GM21390 (cell line): Measurements from ENCODE around the gene SIGLEC14.
A peak's percentile ranks its signal among the peaks of the same experiment; 100 is the strongest.

Source experiments
- ATAC-seq: cut with Tn5 transposase; IDR thresholded peaks from one replicate; pipeline ENCODE4 v1.9.1; 2021; ENCODE audit not compliant: unreplicated experiment

Gene SIGLEC14

DNA sequence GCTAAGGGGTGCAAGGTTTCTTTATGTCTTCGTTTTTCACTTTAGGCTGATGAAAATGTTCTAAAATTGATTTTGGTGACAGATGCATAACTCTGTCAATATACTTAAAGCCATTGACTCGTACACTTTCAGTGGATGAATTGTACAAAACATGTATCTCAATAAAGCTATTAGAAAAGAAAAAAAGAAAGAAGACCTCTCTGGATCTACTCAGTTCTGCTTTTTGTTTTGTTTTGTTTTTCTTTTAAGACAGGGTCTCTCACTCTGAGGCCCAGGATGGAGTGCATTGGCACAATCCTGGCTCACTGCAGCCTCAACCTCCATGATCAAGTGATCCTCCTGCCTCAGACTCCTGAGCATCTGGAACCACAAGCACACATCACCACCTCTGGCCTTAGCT, 19.9 kb downstream of the SIGLEC14 start:
- ATAC-seq = no peak

DNA sequence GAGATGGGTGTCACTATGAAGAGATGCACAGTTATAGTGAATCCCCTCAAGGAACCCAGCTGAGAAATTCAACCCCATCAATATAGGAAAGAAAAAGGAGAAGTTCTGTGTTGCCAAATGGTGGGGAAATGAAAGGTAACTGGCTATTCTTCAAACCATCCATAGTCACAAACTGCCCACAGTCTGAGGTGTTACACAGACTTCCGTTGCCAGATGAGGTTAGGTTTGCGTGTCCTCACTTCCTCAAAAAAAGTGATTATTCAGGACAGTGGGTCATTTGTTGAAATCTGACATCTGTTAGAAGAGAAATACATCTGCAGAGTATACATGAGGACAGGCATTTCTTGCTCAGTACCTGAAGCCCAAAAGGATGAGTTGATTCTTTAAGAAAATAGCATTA, 25.4 kb downstream of the SIGLEC14 start:
- no peak for ATAC-seq

DNA sequence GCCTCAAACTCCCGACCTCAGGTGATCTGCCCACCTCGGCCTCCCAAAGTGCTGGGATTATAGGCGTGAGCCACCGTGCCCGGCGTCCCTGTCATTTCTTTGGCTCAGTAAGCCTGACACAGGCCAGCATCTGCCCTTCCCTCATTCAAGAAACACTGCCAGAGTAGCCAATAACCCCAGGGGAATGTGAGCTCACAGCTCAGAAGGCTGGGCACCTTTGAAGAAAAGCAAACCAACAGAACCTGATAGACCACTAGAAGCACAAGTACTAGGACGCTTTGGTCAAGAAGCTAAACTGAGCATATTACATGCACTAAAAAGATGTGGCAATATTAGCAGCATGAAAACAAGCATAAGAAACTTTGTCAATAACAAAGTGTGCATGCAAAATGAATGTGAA, 30.6 kb downstream of the SIGLEC14 start:
- no peak for ATAC-seq

DNA sequence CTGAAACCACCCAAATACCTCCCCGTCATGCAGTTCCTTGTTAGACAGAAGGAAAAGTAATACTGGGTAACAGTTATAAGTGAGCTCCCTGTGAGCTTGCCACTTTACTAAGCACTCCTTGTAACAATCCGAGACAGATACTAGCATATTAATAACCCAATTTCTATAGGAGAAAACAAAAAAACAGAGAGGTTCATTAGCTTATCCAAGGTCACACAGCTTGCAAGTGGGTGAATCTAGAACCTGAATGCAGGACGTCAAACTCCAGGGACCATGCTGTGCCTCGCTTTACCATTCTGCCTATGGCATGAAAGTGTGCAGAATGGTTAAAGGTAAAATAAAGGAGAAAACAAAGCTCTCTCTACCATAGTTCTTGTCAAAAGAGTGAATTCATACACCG, 31.8 kb downstream of the SIGLEC14 start:
- ATAC-seq = no peak

DNA sequence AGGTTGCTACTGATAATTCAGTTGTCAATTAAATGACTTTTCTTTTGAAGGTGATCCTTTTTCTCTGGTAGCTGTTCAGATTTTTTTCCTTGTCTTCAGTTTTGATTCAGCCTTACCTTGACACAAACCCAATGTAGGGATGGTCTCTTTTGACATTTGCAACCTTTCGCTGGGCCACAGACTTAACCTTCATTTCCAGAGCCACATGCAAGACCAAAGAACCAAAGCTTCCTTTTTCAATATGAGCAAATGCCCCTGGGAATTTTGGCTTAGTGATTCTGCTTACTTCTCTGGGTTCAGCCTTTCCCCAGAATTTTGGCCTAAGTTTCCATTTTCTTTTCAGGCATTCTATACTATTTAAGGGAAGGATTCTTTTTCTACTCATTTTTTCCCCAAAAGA, 36.0 kb downstream of the SIGLEC14 start:
- ATAC-seq = no peak

DNA sequence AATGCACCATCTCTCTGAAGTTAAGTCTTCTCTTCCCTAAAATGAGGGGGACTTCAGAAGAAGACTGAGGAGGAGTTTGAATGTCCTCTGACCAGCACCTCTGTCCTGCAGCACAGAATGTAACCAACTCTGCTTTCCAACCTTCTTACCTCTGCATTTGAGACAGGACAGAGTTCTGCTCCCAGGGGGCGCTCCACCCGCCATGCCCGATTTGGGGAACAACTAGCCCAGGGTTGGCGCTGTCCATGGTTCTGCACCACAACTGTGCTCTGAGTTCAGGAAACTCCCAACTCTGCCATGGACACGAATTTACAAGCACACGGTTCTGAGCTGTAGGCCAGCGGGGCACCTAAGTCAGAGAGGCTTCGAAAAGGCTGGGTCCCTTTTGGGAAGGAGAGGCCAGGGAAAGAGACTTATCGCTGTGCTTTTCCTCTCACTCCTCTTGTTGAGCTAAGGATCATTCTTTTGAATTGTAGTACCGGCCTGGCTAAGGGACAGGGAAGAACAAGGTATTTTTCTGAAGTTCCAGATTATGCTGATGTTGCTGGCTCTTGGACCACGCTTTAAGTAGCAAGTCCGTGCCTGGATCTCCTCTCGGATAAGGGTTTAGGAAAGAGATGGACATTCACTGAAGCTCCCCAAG, 38.6 kb downstream of the SIGLEC14 start:
- no peak for ATAC-seq

DNA sequence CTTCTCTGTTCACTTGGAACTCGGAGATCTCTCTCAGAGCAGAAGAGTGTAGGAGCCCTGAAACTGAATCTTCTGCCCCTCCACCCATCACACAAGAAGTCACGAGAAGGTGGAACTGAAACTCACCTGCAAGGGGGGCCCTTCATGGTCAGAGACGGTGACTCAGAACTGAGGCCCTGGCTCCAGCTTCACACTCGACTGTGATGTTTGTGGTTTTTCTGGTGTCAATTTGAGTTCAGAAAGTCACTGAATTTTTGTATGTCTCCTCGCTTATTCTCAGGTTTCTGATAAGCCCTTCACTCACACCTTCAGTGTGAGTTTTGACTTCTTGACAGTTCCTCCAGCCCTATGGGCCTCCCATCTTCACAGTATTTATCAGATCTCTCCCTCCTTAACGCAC, 39.5 kb downstream of the SIGLEC14 start:
- peak; percentile 91 for ATAC-seq

DNA sequence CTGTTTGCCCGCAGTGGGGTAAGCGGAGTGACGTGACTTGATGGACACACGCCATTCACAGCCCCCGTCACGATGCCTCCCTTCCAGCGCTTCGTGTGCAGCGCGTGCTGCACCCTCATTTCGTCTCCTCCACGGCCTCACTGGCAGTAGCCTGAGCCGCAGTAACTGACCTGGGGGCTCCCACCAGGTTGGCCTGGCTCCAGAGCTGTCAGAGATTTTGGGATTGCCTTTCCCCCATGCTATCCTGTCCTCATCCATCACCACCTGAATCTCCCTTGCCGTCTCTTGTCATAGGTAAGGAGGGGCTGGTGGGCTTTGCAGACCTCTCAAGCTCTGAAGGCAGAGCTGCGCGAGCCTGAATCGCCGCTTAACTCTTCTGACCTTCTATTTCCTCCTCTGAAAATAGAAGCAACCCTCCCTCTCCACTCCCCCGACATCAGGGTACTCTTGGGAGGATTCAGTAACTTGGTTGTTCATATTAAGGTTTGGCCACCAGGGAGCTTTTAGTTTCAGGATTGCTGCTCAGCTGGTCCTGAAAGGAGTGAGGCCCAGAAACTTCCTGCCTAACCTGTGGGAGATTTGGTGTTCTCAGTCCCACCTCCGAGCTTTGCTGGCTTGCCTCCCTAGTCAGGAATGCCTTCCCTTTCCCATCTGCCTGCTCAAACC, 44.3 kb downstream of the SIGLEC14 start:
- no peak for ATAC-seq

DNA sequence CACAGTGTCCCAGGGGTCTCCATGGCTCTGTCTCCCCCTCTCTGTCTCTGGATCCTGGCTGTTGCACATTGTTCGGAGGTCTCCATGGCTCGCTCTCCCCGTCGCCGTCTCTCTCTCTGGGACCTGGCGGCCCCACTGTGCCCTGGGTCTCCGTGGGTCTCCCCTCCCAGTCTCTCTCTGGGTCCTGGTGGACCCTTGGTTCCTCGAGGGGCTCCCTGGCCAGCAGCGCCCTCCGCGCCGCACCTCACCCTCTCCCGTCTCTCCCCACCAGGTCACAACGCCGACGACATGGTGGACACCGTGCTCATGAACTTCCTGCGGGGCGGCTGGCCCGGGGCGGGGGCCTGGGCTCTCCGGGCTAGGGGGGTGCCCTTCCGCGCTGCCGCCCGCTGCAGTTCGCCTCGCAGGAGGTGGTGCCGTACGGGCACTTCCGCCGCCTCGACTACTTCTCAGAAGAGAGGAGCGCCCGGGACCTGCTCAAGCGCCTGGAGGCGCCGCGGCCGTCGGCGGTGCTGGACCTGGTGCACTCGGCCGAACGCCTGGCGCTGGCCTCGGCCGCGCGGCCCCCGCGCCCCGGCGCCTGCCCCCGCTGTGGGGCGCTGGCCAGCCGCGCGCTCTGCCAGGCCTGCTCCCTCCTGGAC, 45.6 kb downstream of the SIGLEC14 start:
- no peak for ATAC-seq

DNA sequence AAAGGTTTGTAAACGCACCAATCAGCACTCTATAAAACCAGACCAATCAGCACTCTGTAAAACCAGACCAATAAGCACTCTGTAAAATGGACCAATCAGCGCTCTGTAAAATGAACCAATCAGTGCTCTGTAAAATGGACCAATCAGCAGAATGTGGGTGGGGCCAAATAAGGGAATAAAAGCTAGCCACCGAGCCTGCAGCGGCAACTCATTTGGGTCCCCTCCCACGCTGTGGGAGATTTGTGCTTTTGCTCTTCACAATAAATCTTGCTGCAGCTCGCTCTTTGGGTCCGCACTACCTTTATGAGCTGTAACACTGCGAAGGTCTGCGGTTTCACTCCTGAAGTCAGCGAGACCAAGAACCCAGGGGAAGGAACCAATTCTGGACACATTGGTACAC, 47.5 kb downstream of the SIGLEC14 start:
- ATAC-seq = no peak

DNA sequence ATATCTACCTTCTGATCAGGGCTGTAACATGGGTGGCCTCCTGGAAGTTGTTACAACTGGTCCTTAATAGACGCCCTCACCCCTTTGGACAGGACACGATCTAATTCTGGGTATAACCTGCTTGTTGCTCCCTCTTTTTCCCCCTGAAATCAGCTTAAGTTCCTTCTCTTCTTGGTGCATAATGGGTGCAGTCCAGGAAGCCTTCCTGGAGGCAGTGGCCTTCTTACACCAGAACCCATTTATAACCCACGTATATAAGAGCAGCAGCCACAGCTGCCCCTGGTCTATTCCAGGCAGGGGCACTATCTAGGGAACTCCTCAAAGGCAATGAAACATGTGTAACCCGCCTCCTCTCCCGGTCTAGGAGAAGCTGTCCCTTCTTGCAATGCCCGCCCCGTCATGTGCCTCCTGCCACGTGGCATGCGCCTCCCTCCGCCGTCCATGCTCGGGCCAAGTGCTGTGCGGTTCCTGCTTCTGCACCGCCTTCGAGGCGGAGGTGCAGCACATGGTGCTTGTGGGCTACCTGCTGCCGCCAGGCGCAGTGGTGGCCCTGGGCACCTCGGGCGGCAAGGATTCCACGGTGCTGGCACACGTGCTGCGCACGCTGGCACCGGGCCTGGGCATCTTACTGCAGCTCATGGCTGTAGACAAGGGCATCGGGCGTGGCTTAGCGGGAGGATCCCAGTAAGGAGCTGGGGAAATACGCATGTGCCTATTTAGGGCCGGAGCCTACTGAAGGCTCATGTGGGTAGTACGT, 48.3 kb downstream of the SIGLEC14 start:
- ATAC-seq = no peak

DNA sequence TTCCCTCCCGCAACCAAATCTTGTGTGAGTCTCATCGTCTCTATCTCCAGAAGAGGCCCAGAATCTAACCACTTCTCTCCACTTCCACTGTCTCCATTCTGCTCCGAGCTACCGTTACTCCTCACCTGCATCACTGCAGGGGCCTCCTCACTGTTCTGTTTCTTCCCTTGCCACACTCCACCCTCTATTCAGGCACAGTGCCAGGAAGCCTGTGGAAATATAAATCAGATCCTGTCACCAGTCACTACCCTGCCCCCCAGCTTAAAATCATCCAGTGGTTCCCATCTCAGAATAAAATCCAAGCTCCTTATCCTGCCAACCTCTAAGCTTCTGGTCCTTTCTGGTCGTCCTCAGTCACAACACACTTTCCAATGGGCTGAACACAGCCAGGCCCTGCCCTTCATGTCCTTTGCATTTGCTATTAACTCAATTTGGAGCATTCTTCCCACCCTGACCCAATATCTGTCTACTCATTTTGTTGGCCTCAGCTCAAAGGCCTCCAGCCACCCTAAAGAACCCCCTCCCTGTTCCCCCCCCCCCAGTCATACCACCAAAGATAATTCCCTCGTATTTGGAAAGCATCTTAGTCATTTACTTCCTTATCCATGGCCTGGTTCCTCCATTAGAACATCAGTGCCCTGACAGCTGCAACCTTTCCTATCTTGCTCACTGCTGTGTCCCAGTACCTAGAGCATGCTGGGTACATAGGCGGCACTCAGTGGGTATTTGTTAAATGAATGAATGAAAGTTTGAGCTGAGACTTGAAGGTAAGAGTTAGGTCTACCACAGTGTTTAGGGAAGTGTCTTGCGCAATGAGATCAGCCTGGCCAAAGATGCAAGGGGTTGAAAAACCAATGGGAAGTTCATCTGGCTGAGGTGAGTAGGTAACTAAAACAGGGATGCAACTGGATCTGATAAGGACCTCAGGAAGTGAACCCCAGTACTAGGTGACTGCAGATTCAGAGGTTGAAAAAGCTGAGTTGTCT, 51.1 kb downstream of the SIGLEC14 start:
- ATAC-seq = no peak

DNA sequence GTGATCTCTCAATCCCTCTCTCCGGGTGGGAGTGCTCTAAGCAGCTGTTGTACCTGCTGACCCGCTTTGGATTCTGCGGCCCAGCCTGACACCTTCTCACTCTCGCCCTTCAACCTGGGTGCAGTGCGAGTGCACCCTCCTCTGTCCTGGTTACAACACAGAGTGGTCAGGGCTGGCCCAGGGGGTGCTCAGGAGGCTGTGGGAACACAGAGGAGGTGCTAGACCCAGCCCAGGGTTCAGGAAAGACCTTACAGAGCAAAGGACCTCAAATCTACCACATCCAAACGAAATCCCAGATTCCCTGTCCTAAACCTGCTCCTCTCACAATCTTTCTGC, 51.9 kb downstream of the SIGLEC14 start:
- ATAC-seq = no peak

DNA sequence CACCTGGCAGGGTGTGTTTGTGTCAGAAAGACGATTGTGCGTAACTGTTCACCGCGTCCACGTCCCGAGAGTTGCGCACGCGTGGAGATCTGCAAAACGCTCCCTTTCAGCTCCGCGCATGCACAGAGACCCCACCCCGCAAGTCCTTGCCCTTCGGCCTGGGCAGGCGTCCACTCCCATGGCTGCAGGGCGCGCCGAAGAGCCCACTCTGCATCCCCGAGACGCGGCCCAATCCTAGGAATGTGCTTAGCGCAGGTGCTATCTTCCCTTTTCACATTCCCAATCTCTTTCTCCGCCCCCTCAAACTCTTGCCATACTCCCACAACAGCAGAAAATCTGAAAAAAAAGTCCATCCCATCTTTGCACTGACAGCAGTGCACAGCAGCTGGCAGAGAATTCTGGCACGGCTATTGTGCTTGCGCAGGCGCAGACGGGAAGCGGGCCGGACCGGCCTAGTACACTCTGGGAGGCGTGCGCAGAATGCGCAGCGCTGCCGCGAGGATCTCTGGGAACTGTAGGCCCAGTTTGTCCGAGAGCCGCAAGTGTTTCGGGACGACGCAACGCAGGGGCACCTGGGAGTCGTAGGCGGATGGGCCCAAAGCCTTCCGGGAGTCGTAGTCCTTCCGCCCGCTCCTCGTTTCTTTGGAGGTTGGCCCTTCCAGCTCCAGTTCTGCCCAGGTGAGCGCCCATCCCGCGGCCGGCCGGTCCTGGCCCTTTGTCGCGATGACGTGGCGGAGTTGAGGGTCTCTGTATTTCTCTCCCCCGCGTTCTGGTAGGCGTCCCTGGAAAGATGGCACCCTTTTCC, 52.5 kb downstream of the SIGLEC14 start:
- peak; percentile 87 for ATAC-seq

DNA sequence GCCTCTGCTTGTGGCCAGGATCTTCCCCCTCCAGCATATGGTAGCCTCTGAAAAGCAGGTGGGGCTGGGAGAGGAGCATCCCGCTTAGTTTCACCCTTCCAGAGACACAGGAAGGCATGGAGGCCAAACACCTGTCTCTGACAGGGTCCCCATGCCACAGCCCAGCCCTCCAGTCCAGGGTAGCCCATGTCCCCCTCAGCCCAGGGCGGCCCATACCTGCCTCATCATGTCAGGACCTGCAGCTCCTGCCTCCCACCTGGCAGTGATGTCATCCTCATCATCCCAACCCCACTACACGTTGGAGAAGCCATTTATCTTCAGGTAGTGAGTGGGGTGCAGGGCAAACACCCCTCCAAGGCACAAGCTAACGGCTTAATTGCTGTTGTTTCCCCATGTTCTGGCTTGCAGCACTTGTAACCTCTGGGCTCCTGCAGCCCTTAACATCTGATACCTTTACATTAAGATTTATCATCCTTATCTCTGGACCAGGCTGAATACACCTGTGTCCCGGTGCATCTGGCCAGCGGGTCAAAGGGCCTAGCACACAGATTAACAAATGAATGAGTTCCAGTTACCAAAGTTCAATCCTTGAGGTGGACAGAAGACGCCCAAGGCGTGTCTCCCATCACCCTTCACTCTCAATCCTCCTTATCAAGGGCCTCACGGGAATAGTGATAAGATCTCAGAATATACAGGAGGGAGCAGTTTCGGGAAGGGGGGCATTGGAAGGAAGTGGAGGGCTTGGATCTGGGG, 53.3 kb downstream of the SIGLEC14 start:
- no peak for ATAC-seq
